Muscle of arm (tissue), 12 donors: Measurements from ENCODE around the gene MYLK. TPM values are rescaled to one million over a fixed set of nuclear protein-coding genes. Genes with fewer than 3 reads are reported as not detected.

Source experiments
- DNase-seq: peaks from one replicate; pipeline ENCODE4 v3.0.0-alpha.2; 2013
- polyA plus RNA-seq, 12 donors: library from polyadenylated mRNA; unstranded; fragments of 120-200 nt; gene quantifications; one replicate each; pipeline ENCODE4 v1.2.1, GENCODE V29; 2013; ENCODE audit not compliant: insufficient read length in 12 of 12

MYLK gene
- polyA plus RNA-seq, 12 donors, result 15.4 to 109 (median 22.5) TPM; not detected in 1

GRCh38 chr3:123832692-123833397 lies 51.3 kb downstream of the MYLK start:
- no peak for DNase-seq

GRCh38 chr3:123831420-123831819 lies 52.7 kb downstream of the MYLK start:
- no peak for DNase-seq

- no peak for DNase-seq
Measured at GRCh38 chr3:123821920-123822319, 62.2 kb downstream of the MYLK start.

- DNase-seq, result no peak
Measured at GRCh38 chr3:123819949-123820348, 64.2 kb downstream of the MYLK start.

- no peak for DNase-seq
Measured at GRCh38 chr3:123818921-123819429, 65.2 kb downstream of the MYLK start.

- DNase-seq, result no peak
Measured at GRCh38 chr3:123818324-123818920, 65.7 kb downstream of the MYLK start.

- DNase-seq, result no peak
Measured at GRCh38 chr3:123817413-123817812, 66.7 kb downstream of the MYLK start.

- no peak for DNase-seq
Measured at GRCh38 chr3:123816673-123817207, 67.4 kb downstream of the MYLK start.

GRCh38 chr3:123815981-123816380 lies 68.2 kb downstream of the MYLK start:
- no peak for DNase-seq

GRCh38 chr3:123813876-123814275 lies 70.3 kb downstream of the MYLK start:
- no peak for DNase-seq

- DNase-seq, result no peak
Measured at GRCh38 chr3:123809597-123809996, 74.5 kb downstream of the MYLK start.

GRCh38 chr3:123808812-123809211 lies 75.3 kb downstream of the MYLK start:
- DNase-seq, result no peak

- DNase-seq, result no peak
Measured at GRCh38 chr3:123807820-123808219, 76.3 kb downstream of the MYLK start.

GRCh38 chr3:123805504-123805903 lies 78.6 kb downstream of the MYLK start:
- DNase-seq, result no peak

GRCh38 chr3:123805101-123805500 lies 79.0 kb downstream of the MYLK start:
- DNase-seq, result no peak

GRCh38 chr3:123804676-123805075 lies 79.5 kb downstream of the MYLK start:
- no peak for DNase-seq

- no peak for DNase-seq
Measured at GRCh38 chr3:123803521-123803920, 80.6 kb downstream of the MYLK start.

GRCh38 chr3:123802007-123802625 lies 82.0 kb downstream of the MYLK start:
- no peak for DNase-seq

- DNase-seq, result no peak
Measured at GRCh38 chr3:123801474-123801873, 82.7 kb downstream of the MYLK start.

GRCh38 chr3:123800362-123800682 lies 83.8 kb downstream of the MYLK start:
- DNase-seq, result no peak

- no peak for DNase-seq
Measured at GRCh38 chr3:123799544-123800361, 84.4 kb downstream of the MYLK start.

GRCh38 chr3:123798550-123798949 lies 85.6 kb downstream of the MYLK start:
- no peak for DNase-seq
